NCI-H345 treated with DMSO at 0.1 percent for 48 hours (cell line): ENCODE measurements around the gene MEGF11.

Experiments used
- DNase-seq: peaks from one replicate; lab custom pipeline; 2025; ENCODE audit not compliant: unreplicated experiment; lab: John Stamatoyannopoulos, UW

The MEGF11 gene

GRCh38 chr15:66147440-66147839 is 106.1 kb downstream of the MEGF11 start:
- DNase-seq = no peak

DNA sequence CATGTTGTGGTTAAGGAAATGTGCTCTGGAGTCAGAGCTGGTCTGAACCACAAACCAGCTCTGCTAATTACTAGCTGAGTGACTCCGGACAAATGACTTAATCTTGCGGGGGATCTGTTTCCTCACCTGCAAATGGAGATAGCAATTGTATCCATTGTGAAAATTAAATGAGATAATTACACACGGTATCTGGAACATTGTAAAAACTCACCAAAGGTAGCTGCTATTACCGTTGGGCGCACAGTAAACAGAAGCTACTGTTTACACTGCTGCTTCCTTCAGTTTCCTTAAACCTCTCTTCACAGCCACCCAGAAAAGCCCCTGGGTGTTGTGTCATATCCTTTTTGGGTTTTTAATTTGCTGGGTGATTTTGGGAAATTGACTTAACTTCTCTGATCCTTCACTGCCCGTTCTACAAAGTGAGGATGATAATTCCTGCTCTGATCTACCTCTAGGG is 107.8 kb downstream of the MEGF11 start:
- no peak for DNase-seq

DNA sequence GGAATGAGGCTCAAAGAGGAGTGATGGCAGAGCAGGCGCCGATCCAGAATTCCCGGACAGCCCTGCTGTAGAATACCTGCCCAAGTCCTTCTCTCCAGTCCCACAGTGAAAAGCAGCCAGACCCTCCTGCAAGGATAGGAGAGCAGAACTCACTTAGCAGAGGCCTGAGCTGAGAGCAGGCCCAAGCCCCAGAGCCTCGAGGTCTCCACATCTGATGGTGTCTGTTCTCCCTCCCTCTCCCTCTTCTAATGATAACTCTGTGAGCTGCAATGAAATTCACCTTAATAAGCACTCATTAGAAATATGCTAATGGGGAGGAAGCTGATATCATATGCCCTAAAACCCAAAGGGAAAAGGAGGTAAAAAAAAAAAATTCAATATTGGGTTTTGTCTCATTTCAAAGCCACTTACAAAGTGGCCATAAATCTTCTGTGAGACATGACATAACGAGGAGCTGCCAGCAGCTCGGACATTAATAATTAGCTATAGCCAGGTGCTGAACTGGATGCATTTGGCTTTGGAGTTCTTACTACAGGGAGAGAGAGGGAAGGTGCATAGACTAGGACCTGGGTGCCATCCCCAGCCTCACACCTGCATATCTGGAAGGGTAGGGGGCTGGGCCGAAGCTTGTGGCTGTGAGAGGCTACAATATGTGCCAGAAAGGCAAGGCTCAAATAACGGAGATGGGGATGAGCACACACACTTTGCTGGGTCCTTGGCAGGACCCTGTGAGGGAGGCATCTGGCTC is 108.4 kb downstream of the MEGF11 start:
- no peak for DNase-seq

GRCh38 chr15:66142285-66142684 is 111.3 kb downstream of the MEGF11 start:
- DNase-seq = no peak

DNA sequence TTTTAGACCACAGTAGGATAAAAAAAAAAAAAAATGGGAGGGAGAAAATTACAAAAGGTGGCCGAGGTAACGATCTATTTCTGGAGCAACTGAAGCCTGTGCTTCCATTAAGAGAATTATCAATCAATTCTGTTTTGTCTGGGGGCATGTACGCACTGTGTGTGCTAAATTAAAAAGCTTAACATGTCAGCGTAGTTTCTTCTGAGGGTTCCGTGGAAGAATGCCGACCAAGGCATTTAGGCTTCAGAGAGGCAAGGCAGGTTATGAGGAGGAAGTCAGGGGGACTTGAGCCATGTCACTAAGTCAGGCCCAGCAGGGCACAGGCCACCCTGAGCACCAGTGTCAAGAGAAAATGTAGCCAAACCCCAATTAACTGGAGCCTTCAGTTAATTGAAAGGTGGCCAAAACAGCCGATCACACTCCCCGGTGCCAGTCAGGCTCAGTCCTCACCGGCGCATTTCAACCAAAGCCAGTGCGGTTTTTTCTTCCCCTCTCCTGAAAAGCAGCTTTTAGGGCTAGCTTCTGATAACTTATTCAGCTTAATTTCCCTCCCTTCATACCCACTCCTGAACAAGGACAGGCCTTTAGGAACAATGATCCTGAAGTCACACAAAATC is 113.9 kb downstream of the MEGF11 start:
- no peak for DNase-seq

- no peak for DNase-seq
Measured at GRCh38 chr15:66138892-66139590, 114.5 kb downstream of the MEGF11 start.

DNA sequence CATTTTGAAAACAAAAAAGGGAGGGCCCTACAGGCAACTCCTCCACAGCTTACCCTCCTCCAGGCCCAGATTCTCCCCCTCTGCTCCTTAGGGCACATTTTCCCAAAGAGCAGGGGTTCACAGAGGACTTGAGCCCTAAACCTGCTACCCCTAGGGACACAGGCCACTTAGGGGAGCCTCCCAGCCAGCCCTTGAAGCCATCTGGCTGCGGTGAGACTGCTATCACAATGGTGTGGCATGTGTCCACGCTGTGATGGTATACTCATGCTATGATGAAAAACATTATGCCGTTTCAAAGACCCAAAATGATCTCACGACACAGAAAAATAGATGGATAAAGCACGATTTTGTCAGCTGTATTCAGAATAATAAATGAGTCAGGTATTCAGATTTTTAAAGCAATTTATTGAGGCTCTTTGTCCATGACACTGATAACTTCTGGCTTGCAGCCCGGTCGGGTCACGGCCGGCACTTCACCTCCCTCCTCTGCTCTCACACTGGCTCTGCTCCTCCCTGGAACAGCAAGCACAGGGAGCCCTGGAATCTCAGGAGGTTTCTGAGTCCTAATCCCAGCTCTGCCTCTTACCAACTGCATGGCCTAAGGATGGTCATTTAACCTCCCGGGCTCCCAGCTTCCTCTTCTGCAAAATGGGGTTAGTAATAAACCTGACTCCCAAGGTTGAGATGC is 115.3 kb downstream of the MEGF11 start:
- DNase-seq = no peak

GRCh38 chr15:66136948-66137347 is 116.6 kb downstream of the MEGF11 start:
- no peak for DNase-seq

DNA sequence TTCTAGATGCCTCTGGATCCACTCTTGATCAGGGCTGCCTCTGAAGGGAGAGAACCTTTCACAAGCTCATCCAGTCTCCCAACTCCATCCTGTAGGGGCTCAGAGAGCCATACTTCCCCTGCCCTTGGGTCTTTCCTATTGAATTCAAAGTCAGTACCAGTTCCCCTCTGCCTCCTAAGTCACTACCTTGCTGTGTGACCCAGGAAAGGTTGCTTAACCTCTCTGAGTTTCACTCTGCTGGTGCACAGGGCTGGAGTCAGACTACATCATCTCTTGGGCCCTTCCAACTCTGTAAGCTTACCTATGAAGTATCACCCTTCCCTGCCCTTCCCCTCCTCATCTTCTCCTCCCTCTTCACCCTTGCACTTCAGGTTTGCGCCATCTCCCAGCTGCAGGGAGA is 117.9 kb downstream of the MEGF11 start:
- no peak for DNase-seq

- no peak for DNase-seq
Measured at GRCh38 chr15:66134284-66134683, 119.3 kb downstream of the MEGF11 start.

DNA sequence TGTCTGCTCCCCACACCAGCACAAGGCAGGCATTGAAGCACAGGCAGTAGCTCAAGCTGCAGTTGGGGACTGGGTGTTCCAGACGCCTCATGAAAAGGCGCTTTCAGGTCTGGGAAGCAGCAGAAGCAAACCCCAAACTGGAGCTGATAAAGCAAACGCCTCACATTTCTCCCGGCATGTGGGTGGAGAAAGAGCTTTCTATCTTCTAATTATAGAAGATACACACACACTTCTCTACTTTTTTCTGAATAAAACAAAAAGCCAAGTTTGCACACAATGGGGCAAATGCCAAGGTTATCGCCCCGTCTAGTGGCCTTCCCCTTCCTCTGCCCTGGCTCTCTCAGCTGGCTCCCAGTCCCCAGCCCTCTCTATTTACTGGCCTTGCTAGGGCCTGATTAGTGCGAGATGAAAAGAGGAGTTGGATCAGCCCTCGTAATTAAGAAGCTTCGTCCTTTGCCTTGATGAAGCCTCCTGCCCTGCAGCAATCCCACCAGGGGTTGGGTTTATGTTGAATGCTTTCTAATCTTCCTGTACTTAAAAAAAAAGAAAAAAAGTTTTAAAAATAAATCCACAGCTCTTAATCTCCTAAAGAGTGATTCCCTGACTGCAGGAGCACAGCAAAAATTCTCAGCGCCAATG is 120.2 kb downstream of the MEGF11 start:
- DNase-seq = no peak

GRCh38 chr15:66132251-66132816 is 121.2 kb downstream of the MEGF11 start:
- no peak for DNase-seq

- DNase-seq = no peak
Measured at GRCh38 chr15:66131831-66132230, 121.7 kb downstream of the MEGF11 start.

- no peak for DNase-seq
Measured at GRCh38 chr15:66131200-66131599, 122.3 kb downstream of the MEGF11 start.

GRCh38 chr15:66130496-66131034 is 123.0 kb downstream of the MEGF11 start:
- no peak for DNase-seq

DNA sequence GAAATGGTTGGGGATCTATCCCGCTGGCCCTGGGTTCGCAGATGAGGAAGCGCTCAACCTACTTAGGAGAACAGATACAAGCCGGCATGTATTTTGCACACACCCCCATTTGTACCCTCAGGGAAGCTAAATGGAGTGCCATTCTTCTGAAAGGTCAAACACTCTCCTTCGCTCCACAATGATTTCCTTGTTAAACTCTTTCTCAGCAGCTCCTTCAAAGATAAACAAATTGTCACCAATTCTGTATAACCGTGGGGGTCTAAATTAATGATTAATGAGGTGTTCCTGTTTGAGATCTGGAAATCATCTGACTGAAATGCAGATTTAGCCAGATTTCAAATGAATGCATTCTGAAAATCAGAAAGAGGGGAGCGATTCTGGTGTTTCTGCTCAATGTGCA is 124.0 kb downstream of the MEGF11 start:
- DNase-seq = no peak

- DNase-seq = no peak
Measured at GRCh38 chr15:66128116-66128680, 125.4 kb downstream of the MEGF11 start.

GRCh38 chr15:66126456-66126855 is 127.1 kb downstream of the MEGF11 start:
- no peak for DNase-seq

DNA sequence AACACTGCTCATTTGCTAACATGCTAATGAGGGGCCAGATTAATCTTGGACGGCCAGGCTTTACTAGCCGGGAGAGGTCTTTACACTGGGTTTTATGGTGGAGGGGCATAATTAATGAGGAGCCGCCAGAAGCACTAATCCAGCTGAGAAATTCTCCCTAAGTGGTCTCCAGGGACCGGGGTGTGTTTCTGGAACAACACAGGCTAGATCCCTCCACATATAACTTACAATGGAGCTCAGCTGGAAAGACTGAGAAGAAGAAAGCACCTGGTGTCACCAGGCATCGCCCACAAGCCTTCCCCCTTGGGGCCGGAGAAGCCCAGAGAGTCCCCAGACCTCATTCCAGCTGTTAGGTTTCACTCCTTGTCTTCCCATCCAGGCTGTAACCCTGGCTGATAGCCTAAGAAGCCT is 127.5 kb downstream of the MEGF11 start:
- DNase-seq = peak; percentile 16

DNA sequence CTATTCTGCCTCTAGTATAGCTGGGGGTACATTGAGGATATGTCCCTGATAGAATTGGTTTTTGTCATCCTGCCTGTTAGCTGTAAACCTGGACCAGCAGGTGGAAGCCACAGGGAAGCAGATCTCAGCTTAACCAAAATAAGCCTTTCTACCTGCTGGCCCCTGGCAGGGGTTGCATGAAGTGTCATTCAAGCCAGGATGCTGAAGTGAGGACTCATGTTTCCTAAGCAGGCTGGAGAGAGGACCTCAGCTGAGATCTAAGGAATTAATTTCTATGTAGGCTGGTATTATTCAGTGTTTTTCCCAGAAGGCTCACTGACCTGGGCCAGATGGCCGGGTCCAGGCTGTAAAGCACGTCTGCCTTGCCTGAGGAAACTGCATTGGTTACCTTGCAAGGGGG is 128.9 kb downstream of the MEGF11 start:
- peak; percentile 46 for DNase-seq
